Testis (tissue), 5 donors: ENCODE results near the gene ENG. TPM values are rescaled to one million over a fixed set of nuclear protein-coding genes. Genes with fewer than 3 reads are reported as not detected.

Source experiments
- DNase-seq: peaks from one replicate; pipeline ENCODE4 v3.0.0-alpha.2; 2019
- H3K27ac ChIP-seq, 2 donors: fragments of 200-600 bp; sonication (generic); one replicate each; pipeline ENCODE4 v1.5.1; 2019
- H3K27me3 ChIP-seq: fragments of 200-600 bp; sonication (generic); one replicate; pipeline ENCODE4 v1.5.1; 2019
- H3K36me3 ChIP-seq: fragments of 200-600 bp; sonication (generic); one replicate; pipeline ENCODE4 v1.5.1; 2017; ENCODE audit warnings: low read depth; ENCODE audit errors: missing control alignments
- H3K4me1 ChIP-seq: fragments of 200-600 bp; sonication (generic); one replicate; pipeline ENCODE4 v1.5.1; 2019
- H3K4me3 ChIP-seq, 2 donors: fragments of 200-600 bp; sonication (generic); one replicate each; pipeline ENCODE4 v1.5.1; 2017 to 2019
- H3K9me3 ChIP-seq: fragments of 200-600 bp; sonication (generic); one replicate; pipeline ENCODE4 v1.5.1; 2017
- CTCF ChIP-seq, 3 experiments: fragments of 450-650 bp in 2 of 3; fragments of 200-600 bp in 1 of 3; sonication (generic) in 1 of 3; IDR thresholded peaks; one replicate each; pipeline ENCODE4 v1.5.1; 2016 to 2019; ENCODE audit warnings: antibody characterized with exemption in 3 of 3, mild to moderate bottlenecking in 2 of 3, moderate library complexity in 1 of 3
- POLR2A ChIP-seq: fragments of 450-650 bp; IDR thresholded peaks from one replicate; pipeline ENCODE4 v1.6.1; 2017; ENCODE audit warnings: antibody characterized with exemption, mild to moderate bottlenecking, moderate library complexity
- WGBS, 2 donors: methylation state at CpG; one replicate each; pipeline ENCODE4 v1.1.5; 2018; 5-methylcytosine and 5-hydroxymethylcytosine counted together
- intact Hi-C: fragments of 100-400 bp; cut with DNase I; formaldehyde crosslinking; loops from one replicate; pipeline ENCODE4 v1.15.1; 2023; ENCODE audit warnings: low total_unique reads
- long read RNA-seq, 2 donors: transcript quantifications; one replicate each; lab custom pipeline, GENCODE V29; 2026
- polyA plus RNA-seq: library from polyadenylated mRNA; stranded (reverse); fragments of 350-450 nt; fragmentation: Illumina TruSeq; extraction: RNeasy Lipid Tissue Mini Kit (QIAGEN cat#74804); gene quantifications from one replicate; pipeline ENCODE4 v1.2.3, GENCODE V29; 2014; ENCODE audit warnings: low read depth, low replicate concordance; ENCODE audit not compliant: insufficient read depth
- total RNA-seq, 2 donors: library from RNA; depleted of rRNA; stranded (reverse); fragments of >200 nt; gene quantifications; one replicate each; pipeline ENCODE4 v1.2.3, GENCODE V29; 2016

The ENG gene
- total RNA-seq (100 to 1,000 TPM; 132 to 214 TPM), polyA plus RNA-seq (144 TPM)
- long read RNA-seq, donor 1, transcript ENG-202 (15 exons, 3,048 nt): major isoform, 34 of 71 reads
- long read RNA-seq, donor 1, partial matches to known transcripts: 36 of 71 reads
- long read RNA-seq, donor 1, other reads (novel, unspliced or antisense): 0 of 71 reads
- long read RNA-seq, donor 2, transcript ENG-202 (15 exons, 3,048 nt): major isoform, 11 of 62 reads
- long read RNA-seq, donor 2, partial matches to known transcripts: 48 of 62 reads
- long read RNA-seq, donor 2, other reads (novel, unspliced or antisense): 0 of 62 reads

- Histone ChIP-seq H3K4me3 (peak within 1 kb of the TSS; percentile 72 to 83), H3K27ac (peak within 1 kb of the TSS; percentile 88 to 93), H3K9me3 (no peaks in the 10 kb centered on the region), H3K4me1 (peaks cover 34% of the 10 kb centered on the region), H3K27me3 (no peaks in the 10 kb centered on the region), H3K36me3 (no peaks in the 10 kb centered on the region)
- 38 to 64% methylated on average over 21 to 33 of the region's 37 CpGs for WGBS, 2 donors
- intact Hi-C loops: no loop called here
- DNase-seq: peak; percentile 79
- no peak for TF ChIP-seq CTCF (IDR thresholded peaks at IDR 0.05)
- no peak for TF ChIP-seq POLR2A
These were observed at the start of gene ENG for GRCh38 chr9:127854184-127854806. ENG (minus strand) TSS chr9:127854658; CDS start chr9:127854355, 303 bp downstream.

GRCh38 chr9:127903557-127904475 lies 49.4 kb upstream of the ENG start:
- WGBS, 2 donors: 49 to 60% methylated on average over 10 to 17 of the region's 17 CpGs
- Histone ChIP-seq H3K9me3 (no peaks in the 10 kb centered on the region), H3K36me3 (no peaks in the 10 kb centered on the region), H3K4me1 (peaks cover 49% of the 10 kb centered on the region), H3K27me3 (no peaks in the 10 kb centered on the region), H3K27ac (peak overlapping the region; percentile 71 to 72), H3K4me3 (no peak overlapping the region)
- DNase-seq: peak; percentile 69
- TF ChIP-seq CTCF (IDR thresholded peaks at IDR 0.05): no peak
- no peak for TF ChIP-seq POLR2A
- intact Hi-C loops: no loop called here

GRCh38 chr9:127899128-127899943 lies 44.9 kb upstream of the ENG start, which contains the start of gene ST6GALNAC6:
ST6GALNAC6 (minus strand) TSS chr9:127899603; CDS start chr9:127897981, 1,622 bp downstream.
- DNase-seq: peak; percentile 75
- Histone ChIP-seq H3K9me3 (no peaks in the 10 kb centered on the region), H3K36me3 (no peaks in the 10 kb centered on the region), H3K27ac (peak within 1 kb of the TSS; percentile 92 to 94), H3K4me3 (peak within 1 kb of the TSS; percentile 85 to 94), H3K27me3 (no peaks in the 10 kb centered on the region), H3K4me1 (peaks cover 41% of the 10 kb centered on the region)
- TF ChIP-seq POLR2A (no peak), CTCF (IDR thresholded peaks at IDR 0.05) (peak in 1 of 3 experiments; percentile 10)
- intact Hi-C loops: no loop called here
- WGBS, 2 donors: 2 to 3% methylated on average over 7 to 53 of the region's 89 CpGs

- Histone ChIP-seq H3K4me1 (peaks cover 34% of the 10 kb centered on the region), H3K4me3 (peak overlapping the region; percentile 85 to 94), H3K36me3 (no peaks in the 10 kb centered on the region), H3K27me3 (no peaks in the 10 kb centered on the region), H3K27ac (peak overlapping the region; percentile 92 to 94), H3K9me3 (no peaks in the 10 kb centered on the region)
- DNase-seq: peak; percentile 80
- WGBS, 2 donors: 0 to 13% methylated on average over 6 to 25 of the region's 32 CpGs
- TF ChIP-seq POLR2A (no peak), CTCF (IDR thresholded peaks at IDR 0.05) (no peak)
- intact Hi-C loops: no loop called here
These were observed 44.1 kb upstream of the ENG start for GRCh38 chr9:127898433-127899127.
